ENCODE measurements around the gene MED29.
A peak's percentile ranks its signal among the peaks of the same experiment; 100 is the strongest.

MED29 gene

DNA sequence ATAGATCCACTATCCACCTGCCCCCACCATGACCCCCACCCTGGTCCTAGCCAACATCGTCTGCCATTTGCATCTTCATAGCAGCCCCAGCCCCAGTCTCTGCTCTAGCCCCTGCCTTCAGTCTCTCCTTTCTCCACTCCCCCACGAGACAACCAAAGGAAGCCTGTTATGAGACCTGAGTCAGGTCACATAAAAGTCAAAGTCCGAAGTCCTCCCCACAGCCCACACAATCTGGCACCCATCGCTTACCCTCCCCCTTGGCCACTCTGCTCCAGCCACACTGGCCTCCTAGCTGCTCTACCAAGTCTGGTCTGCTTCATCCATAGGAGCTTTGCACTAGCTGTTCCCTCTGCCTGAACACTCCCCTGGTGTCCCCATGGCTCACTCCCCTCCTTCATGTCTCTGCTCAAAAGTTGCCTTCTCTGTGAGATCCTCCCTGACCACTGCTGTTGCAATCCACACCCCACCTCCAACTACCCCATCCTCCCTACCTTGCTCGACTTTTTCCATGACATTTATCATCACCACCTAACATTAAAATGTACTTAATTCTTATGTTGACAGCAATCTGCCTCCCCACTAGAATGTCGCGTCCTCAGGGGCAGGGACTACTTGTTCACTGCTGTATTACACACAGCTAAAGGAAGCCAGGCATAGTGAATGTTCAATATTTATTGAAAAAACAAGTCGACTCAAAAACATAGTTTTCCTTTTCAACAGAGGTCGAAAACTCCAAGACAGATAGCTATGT is 20.1 kb downstream of the MED29 start:
- no peak for DNase-seq (ENCODE audit: low read depth)

DNA sequence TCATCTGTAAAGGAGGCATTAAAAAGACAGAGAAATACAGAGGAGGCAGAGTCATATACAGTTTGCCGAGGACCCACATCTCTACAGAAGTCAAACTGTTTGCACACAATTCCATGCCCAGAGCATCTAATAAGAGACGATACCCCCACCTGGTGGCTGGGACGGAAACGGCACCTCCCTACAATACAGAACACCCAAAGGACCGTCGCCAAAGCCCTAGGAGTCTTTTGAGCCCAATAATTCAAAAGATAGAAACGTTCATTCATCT is 20.6 kb downstream of the MED29 start:
- peak; percentile 80 for DNase-seq (ENCODE audit: low read depth)

GRCh38 chr19:39412100-39412866 is 21.1 kb downstream of the MED29 start, which contains the start of gene PLEKHG2:
PLEKHG2 (plus strand) TSS chr19:39412669; CDS start chr19:39414087, 1,418 bp downstream.
- peak; percentile 92 for DNase-seq (ENCODE audit: low read depth)

GRCh38 chr19:39412867-39413271 is 21.7 kb downstream of the MED29 start:
- no peak for DNase-seq (ENCODE audit: low read depth)

- no peak for DNase-seq (ENCODE audit: low read depth)
These were observed 22.2 kb downstream of the MED29 start for GRCh38 chr19:39413272-39413910.

DNA sequence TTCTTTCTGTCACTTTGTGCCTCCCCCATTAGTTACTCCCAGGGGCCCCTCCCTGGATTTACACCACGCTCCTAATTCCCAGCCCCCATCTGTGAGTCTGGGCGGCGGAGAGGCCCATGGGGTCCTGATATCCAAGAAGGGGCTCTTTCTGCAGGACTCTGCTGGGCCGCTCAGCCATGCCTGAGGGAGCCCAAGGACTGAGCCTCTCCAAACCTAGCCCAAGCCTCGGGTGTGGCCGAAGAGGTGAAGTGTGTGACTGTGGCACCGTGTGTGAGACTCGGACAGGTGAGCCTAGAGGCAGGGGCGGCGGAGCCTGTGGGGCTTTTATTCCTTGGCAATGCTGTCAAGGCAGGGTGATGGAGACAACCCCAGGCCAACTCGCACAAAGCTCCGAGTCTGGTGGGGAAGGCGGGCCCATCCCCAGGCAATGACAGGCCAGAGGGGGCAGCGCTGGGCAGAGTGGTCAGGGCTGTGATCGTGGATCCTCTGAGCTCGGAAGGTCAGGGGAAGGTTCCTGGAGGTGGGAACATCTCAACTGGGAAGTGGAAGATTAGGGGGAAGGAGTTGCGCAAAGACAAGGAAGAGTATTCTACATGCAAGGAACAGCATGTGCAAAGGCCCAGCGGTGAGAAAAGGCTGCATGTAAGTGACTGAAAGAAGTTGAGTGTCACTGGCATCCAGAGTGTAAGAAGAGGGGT is 22.9 kb downstream of the MED29 start:
- DNase-seq (ENCODE audit: low read depth): no peak

- DNase-seq (ENCODE audit: low read depth): no peak
These were observed 24.2 kb downstream of the MED29 start for GRCh38 chr19:39415111-39416046.

- no peak for DNase-seq (ENCODE audit: low read depth)
These were observed 25.3 kb downstream of the MED29 start for GRCh38 chr19:39416152-39417120.

GRCh38 chr19:39417463-39418181 is 26.4 kb downstream of the MED29 start:
- DNase-seq (ENCODE audit: low read depth): no peak

DNA sequence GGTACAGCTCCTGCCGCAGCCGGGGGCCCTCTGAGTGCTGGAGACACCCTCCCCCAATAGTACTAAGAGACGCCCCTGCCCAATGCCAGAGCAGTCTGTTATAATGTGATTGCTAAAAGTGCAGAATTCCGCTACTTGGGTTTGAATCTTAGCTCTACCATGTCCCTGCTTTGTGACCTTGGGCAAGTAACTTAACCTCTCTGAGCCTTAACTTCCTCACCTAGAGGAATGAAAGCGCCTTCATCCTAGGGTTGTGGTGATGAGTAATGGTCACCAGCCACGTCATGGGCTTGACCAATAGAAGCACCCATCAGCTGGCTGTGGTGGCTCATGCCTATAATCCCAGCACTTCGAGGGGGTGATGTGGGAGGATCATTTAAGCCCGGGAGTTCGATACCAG is 27.8 kb downstream of the MED29 start:
- DNase-seq (ENCODE audit: low read depth): no peak

GRCh38 chr19:39420769-39421168 is 29.6 kb downstream of the MED29 start:
- DNase-seq (ENCODE audit: low read depth): no peak

- DNase-seq (ENCODE audit: low read depth): no peak
These were observed 30.8 kb downstream of the MED29 start for GRCh38 chr19:39422020-39422419.

GRCh38 chr19:39423258-39424086 is 32.3 kb downstream of the MED29 start:
- no peak for DNase-seq (ENCODE audit: low read depth)

DNA sequence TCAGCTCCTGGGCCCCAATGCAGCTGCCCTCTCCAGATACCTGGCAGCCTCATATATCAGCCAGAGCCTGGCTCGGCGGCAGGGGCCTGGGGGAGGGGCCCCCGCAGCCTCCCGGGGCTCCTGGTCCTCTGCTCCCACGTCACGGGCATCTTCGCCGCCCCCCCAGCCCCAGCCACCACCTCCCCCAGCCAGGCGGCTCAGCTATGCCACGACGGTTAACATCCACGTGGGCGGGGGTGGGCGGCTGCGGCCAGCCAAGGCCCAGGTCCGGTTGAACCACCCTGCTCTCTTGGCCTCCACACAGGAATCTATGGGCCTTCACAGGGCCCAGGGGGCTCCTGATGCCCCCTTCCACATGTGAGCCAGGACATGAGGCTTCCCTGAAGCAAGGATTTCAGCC is 33.8 kb downstream of the MED29 start:
- no peak for DNase-seq (ENCODE audit: low read depth)

- DNase-seq (ENCODE audit: low read depth): no peak
These were observed 34.6 kb downstream of the MED29 start for GRCh38 chr19:39425744-39426143.

GRCh38 chr19:39426170-39426569 is 35.0 kb downstream of the MED29 start:
- no peak for DNase-seq (ENCODE audit: low read depth)

GRCh38 chr19:39427707-39428106 is 36.5 kb downstream of the MED29 start:
- no peak for DNase-seq (ENCODE audit: low read depth)

GRCh38 chr19:39428283-39429112 is 37.3 kb downstream of the MED29 start:
- DNase-seq (ENCODE audit: low read depth): no peak

Data from stimulated activated CD8-positive, alpha-beta memory T cell treated with anti-CD3 and anti-CD28 coated beads, Interleukin-4, amount 100 ng/mL, for 24 hours (primary cell).